Globus pallidus (tissue), 1 donor: ENCODE results near the gene CDCA3.
"Not testable (repeated sequence)": the region's sequence is repeated elsewhere in the genome, so short reads cannot be mapped to it uniquely, and the experiment has no call there.

Experiments used
- DNase-seq: peaks from one replicate; pipeline ENCODE4 v3.0.0-alpha.2; 2015; ENCODE audit warnings: low spot score

The CDCA3 gene

DNA sequence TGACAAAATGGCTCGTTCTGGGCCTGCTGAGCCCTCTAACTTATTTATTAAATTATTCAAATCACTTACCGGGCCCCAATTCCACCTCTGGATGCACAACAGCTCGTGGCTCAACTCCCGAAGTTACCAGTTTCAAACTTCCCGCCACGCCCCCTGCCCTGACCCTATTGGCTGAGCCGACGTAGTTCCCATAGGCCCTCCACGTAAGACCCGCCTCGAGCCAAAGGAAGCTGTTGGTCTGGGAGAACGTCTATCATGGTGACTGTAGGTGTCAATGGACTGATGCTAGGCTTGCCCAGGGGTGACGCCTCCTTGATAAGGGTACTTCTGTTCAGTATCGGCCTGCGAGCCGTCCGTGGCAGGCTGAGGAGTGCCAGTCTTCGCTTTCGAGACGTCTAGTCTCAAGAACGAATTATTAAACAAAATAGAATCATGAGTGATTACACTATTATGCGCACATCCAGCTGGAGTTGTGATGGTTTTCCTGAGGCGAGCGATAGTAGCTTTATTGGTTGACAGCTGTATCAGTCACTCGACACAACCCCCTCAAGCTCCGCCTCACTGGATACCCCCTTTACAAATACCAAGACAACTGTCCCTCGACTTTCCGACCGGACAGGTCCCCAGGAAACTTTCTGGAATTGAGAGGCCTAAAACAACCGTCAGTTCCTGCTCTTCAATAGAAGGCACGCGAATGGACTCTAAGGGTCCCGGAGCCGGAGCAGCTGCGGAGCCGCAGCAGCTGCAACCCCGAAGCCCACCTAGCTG, at the start of gene CDCA3:
Gene CDCA3, minus strand, starts transcription at position 134 of the 768 bp plus-strand sequence. CDS start 334 bp downstream, outside the sequence.
- peak; percentile 99 for DNase-seq

DNA sequence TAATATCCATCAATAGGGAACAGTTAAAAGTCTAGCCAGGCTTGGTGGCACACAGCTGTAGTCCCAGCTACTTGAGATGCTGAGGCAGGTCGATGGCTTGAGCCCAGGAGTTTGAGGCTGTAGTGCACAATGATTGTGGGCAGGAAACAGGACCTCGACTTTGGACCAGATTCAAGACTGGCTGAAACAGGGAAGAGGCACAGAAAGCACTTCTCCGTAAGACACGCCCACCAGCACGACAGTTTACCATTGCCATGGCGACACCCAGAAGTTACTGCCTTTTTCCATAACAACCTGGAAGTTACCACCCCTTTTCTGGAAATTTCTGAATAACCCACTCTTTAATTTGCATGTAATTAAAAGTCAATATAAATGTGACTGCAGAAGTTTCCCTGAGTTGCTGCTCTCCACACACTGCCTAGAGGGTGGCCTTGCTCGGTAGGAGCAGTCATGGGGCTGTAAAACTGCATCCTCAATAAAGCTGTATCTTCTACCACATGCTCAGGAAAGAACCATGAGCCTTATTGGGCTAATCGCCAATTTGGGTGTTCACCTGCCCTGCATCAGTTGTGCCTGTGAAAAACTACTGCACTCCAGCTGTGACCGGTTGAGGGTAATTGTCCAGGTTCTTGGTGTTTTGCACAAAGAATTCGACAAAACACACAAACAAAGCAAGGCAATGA, 48.9 kb upstream of the CDCA3 start:
- DNase-seq = peak; percentile 63

DNA sequence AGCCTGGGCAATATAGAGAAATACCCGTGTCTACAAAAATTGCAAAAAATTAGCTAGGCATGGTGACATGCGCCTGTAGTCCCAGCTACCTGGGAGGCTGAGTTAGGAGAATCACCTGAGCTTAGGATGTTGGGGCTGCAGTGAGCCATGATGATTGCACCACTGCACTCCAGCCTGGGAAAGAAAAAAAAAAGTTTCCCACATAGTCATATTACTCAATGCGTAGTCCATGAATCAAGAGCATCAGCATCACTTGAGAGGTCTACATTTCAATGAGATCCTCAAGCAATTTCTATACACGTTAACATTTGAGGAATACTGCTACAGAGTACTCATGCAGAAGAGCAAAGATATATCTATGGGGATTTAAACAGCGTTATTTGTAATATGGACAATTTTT, 48.3 kb upstream of the CDCA3 start:
- DNase-seq = no peak

DNA sequence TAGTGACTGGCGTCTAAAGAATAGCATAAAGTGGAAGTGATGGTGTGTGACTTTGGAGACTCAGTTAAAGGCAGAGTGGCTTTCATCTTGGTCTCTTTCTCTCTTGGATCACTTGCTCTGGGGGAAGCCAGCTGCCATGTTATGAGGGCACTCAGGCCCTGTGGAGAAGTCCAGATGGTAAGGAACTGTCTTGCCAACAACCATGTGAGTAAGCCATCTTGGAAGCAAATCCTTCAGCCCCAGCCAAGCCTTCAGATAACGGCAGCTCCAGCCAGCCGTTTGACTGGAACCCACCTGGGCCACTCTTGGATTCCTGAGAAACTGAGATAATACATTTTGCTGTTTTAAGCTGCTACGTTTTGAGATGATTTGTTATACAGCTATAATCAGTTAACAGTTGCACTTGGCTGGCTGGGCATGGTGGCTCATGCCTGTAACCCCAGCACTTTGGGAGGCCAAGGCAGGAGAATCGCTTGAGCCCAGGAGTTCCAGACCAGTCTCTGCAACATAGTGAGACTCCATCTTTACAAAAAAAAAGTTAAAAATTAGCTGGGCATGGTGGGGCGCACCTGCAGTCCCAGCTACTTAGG, 45.9 kb upstream of the CDCA3 start:
- DNase-seq = no peak

DNA sequence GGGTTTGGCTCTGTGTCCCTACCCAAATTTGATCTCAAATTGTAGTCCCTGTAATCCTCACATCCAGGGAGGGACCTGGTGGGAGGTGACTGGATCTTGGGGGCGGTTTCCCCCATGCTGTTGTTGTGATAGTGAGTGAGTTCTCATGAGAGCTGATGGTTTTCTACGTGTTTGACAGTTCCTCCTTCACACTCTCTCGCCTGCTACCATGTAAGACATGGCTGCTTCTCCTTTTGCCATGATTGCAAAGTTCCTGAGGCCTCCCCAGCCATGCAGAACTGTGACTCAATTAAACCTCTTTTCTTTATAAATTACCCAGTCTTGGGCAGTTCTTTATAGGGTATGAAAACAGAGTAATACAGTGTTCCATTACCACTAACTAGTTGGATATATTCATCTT, 43.2 kb upstream of the CDCA3 start:
- DNase-seq = no peak

DNA sequence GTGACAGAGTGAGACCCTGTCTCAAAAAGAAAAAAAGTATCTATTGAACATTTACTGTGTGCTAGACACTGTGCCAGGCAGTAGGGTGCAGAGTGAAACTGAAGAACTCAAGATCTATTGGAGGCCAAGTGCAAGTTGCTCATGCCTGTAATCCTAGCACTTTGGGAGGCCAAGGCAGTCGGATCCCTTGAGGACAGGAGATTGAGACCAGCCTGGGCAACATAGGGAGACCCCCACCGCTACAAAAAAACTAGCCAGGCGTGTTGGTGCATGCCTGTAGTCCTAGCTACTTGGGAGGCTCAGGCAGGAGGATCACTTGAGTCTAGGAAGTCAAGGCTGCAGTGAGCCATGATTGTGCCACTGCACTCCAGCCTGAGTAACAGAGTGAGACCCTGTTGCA, 41.6 kb upstream of the CDCA3 start:
- not testable (repeated sequence) for DNase-seq

DNA sequence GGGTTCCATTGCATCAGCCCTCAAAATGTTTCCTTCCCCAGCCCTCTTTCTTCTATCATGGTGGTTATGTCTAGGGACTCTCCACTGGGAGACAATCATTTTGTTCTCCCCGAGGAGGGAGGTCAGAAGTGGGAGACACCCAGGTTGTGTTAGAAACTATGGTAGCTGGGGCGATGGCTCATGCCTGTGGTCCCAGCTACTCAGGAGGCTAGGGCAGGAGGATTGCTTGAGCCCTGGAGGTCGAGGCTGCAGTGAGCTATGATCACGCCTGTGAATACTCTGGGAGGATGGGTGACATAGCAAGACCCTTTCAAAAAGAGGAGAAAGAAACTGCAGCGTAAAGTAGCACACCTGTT, 40.5 kb upstream of the CDCA3 start:
- no peak for DNase-seq

DNA sequence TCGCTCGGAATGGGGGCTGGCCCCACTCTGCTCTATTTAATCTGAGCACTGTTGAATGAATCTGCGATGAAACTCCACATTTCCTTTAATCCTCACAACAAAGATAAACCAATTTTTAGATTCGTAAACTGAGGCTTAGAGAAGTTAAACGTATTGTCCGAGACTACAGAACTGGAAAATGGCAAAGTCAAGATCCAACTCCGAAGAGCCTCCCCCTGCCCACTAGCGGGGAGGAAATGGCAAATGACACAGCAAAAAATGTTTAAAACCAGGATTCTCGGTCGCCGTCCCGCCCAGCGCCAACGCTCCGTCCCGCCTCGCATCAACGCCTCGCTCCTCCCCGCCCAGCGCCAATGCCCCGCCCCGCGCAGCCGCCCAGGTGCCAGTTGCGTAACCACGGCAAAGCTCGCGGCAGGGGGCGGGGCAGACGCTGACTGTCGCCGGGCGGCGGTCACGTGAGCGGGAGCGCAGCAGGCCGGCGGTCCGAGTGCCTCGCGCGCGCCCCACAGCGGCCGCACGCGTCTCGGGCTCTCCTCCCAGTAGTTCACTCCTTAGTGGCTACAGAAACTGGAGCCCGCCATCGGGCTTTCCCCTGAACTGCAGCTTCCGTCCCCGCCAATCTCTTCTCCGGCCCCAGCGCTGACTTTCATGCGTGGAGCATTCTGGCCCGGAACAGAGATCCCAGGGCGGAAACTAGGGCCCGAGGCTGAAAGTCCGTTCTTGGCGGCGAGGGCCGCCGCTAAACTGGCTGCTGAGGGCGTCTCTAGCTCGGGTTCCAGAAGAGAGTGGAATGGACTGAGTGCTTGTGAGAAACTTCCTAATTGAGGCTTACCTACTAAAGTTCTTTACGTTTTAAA, 39.9 kb upstream of the CDCA3 start:
- DNase-seq = peak; percentile 97

DNA sequence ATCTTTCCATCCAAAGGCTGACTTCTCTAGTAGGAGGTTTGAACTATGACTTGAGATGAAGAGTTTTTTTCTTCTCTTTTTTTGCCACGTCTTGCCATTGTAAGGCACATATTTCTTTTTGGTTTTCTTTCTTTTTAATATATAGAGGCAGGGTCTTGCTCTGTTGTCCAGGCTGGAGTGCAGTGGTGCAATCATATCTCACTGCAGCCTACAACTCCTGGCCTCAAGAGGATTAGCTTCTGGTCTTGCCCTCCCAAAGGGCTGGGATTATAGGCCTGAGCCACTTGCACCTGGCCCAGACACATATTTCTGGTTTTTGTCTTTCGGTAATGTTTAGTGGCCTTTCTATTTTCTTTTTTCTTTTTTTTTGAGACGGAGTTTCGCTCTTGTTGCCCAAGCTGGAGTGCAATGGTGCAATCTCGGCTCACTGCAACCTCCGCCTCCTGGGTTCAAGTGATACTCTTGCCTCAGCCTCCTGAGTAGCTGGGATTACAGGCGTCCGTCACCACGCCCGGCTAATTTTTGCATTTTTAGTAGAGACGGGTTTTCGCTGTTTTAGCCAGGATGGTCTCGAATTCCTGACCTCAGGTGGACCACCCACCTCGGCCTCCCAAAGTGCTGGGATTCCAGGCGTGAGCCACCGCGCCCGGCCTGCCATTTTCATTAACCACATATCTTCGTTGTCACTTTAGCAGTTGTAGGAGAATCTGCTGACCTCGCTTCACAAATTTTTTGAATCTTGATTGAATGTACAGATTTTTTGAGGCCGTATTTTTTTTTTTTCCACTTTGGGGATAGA, 38.9 kb upstream of the CDCA3 start:
- DNase-seq = not testable (repeated sequence)

DNA sequence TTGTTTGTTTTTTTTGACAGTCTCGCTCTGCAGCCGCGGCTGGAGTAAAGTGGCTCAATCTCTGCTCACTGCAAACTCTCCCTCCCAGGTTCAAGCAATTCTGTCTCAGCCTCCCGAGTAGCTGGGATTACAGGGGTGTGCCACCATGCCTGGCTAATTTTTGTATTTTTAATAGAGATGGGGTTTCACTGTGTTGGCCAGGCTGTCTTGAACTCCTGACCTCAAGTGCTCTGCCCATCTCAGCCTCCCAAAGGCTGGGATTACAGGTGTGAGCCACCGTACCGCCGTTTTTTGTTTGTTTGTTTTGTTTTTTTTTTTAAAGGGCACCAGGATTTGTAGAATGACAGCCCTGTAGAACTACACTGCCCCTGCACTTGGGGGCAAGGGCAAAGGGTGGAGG, 37.7 kb upstream of the CDCA3 start:
- not testable (repeated sequence) for DNase-seq

DNA sequence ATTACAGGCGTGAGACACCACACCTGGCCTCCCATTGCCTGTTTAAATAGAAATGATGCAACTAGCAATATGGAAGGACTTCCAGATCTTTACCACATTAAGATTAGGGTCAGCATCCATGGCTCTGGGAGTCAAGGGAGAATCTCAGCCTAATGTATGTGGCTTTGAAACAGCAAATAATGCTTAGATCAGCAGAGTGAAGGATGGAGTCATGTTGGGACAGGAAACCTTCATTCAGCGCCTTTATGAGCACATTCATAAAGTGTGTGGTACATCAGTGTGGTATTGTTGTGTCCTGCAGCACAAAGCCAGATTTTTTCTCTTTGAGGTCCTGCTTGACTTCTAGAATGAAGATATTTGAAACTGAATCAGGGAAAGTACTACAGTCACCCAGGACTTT, 37.3 kb upstream of the CDCA3 start:
- no peak for DNase-seq

DNA sequence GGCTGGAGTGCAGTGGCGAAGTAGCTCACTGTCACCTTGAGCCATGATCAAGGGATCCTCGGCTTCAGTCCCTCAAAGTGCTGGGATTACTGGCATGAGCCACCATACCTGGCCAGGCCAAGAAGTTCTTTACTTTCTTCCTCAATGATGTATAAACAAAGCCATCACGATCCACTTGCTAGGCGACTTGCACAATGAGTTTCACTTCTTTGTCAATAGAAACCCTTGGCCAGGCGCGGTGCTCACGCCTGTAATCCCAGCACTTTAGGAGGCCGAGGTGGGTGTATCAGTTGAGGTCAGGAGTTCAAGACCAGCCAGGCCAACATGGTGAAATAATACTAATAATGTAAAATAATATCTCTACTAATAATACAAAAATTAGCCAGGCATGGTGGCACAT, 36.4 kb upstream of the CDCA3 start:
- DNase-seq = no peak

DNA sequence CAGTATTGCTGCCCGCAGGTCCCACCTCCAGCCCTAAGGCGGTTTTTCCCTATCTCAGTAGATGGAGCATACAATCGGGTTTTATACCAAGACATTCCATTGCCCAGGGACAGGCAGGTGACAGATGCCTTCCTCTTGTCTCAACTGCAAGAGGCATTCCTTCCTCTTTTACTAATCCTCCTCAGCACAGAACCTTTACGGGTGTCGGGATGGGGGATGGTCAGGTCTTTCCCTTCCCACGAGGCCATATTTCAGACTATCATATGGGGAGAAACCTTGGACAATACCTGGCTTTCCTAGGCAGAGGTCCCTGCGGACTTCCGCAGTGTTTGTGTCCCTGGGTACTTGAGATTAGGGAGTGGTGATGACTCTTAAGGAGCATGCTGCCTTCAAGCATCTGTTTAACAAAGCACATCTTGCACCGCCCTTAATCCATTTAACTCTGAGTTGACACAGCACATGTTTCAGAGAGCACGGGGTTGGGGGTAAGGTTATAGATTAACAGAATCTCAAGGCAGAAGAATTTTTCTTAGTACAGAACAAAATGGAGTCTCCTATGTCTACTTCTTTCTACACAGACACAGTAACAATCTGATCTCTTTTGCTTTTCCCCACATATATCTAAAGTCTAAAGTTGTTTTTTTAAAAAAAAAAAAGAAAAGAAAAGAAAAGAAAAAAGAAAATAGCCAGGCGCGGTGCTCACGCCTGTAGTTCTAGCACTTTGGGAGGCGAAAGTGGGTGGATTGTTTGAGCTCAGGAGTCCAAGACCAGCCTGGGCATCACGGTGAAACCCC, 35.3 kb upstream of the CDCA3 start:
- not testable (repeated sequence) for DNase-seq

DNA sequence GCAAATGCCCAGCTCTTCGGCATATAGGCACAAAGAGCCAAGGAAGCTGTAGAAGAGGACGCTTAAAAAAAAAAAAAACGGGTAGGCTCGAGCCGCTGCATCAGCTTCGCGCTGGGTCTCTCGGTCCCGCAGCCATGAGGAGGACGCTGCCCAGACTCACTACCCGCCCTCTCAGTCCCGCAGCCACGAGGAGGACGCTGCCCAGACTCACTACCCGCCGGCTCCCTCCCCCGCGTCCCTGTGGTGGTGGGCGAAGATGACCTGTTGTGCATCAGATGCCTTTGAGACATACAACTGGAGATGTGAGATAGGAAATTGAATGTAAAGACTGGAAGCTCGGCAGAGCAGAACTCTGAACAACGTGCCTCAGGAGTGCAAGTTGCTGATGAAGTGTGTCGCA, 33.5 kb upstream of the CDCA3 start:
- DNase-seq = no peak

DNA sequence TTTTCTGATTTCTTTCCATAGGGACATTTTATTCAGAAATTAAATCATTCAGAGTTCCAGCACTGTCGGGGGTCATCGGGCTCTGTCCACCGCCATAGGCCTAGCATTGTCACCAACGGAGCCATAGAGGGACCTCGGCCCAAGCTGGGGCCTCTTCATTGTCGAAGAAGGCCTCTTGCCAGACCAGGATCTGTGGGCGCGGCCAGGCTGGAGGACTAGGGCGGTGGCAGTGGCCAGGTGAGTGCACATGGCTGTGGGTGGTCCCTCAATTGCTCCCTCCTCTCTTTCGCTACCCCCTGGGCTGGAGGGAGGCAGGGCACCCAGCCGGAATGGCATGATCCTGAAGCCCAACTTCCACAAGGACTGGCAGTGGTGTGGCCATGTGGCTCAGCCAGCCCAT, 32.6 kb upstream of the CDCA3 start:
- no peak for DNase-seq

DNA sequence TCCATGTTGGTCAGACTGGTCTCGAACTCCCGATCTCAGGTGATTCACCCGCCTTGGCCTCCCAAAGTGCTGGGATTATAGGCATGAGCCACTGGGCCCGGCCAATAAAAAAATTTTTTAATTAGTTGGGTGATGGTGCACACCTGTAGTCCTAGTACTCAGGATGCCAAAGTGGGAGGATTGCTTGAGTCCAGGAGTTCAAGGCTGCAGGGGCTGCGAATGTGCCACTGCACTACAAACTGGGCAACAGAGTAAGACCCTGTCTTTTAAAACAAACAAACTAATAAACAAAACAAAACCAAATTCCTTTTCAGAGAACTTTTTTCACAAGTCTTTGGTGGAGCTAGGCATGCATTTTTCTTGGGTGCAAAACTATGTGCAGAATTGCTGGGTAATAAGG, 32.2 kb upstream of the CDCA3 start:
- no peak for DNase-seq

DNA sequence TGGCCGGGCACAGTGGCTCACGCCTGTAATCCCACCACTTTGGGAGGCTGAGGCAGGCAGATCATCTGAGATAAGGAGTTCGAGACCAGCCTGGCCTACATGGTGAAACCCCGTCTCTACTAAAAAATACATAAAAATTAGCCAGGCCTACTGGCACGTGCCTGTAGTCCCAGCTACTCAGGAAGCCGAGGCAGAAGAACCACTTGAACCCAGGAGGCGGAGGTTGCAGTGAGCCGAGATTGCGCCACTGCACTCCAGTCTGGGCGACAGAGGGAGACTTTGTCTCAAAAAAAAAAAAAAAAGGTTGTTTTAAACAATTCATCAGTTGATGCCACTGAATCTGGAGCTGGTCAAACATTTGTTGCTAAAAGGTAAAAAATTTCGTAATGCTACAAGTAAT, 28.7 kb upstream of the CDCA3 start:
- not testable (repeated sequence) for DNase-seq

DNA sequence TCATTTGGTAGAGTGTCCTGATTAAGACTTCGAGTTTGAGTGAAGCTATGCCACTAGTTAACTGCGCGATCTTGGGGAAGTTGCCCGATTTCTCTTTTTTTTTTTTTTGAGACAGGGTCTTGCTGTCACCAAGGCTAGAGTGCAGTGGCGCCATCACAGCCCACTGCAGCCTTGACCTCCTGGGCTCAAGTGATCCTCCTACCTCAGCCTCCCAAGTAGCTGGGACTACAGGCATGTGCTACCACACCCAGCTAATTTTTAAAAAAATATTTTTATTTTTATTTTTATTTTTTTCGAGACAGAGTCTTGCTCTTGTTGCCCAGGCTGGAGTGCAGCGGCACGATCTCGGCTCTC, 22.9 kb upstream of the CDCA3 start:
- DNase-seq = not testable (repeated sequence)

DNA sequence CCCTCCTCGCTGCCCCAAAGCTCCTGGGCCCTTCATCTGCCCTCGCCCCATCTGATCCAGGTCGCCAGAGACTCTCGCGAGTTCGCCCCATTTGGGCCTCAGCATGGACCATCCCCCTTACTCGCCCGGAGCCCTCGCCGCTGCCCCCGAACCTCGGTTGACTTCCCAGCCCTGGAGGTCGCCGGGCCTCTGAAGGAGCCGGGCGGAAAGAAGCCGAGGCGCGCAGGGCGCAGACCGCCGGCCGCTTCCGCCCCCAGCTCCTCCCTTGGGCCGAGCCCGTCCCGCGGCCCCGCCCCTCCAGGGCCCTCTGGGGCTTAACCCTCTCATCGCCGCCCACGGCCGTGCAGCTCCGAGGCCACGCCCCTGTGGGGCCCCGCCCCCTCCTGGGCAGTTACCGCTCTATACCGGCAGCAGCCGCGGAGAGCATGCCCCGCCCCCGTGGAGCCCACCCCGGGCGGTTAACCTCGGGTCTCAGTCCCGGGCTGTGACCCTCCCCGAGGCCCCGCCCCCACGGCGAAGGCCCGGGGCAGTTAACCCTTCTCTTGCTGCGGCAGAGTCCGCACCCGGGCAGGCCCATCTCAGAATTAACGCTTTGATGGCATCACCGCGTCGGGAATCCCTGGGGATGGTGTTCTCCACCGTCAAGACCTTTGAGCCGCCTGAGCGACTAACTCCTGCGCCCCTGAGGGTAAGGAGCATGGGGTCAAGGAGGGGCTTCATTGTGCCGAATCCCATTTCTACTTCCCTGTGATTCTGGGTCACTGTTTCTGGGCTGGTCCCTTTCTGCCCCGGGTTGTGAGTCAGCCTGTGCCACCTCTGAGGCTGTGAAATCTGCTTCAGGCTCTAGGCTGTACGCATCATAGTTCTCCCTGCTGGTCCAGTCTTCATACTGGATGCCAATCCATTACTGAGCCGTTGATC, 22.3 kb upstream of the CDCA3 start, which contains the start of gene SPSB2:
Gene SPSB2, minus strand, starts transcription at position 210 of the 921 bp plus-strand sequence. CDS start 402 bp downstream, outside the sequence.
- peak; percentile 92 for DNase-seq
